ENCODE results near the gene VEGFB. TPM values are rescaled to one million over a fixed set of nuclear protein-coding genes. Genes with fewer than 3 reads are reported as not detected.

The VEGFB gene
- total and polyA plus RNA-seq, 2 of the 8 experiments (the other 6 are each of a cell fraction or from before 2014, with no cell fraction given): 9.3 to 49.6 TPM

DNA sequence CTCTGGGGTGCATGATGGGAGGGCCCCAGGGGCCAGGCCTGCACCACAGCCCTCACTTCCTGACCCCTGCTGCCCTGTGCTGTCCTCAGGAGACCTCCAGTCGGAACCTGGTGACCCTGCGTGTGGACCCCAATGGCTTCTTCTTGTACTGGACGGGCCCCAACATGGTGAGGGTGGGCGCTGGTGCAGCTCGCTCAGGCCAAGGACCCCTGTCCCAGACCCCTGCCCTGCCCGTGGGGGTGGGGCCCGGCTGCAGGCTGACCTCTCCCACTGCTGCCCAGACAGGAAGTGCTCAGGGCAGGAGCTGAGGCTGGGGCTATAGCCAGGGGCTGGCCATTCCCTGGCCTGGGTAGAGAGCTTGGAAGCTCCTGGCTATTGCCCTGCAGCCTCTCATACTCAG, 19.9 kb downstream of the VEGFB start:
- Histone ChIP-seq H3K4ac (replicated peaks; ENCODE audit: insufficient read length, low read depth, low read length) (no peak overlapping the region), H3K18ac (ENCODE audit: extremely low read depth, low read length) (no peak overlapping the region), H2BK12ac (ENCODE audit: low read depth, low read length) (no peak overlapping the region), H4K8ac (ENCODE audit: extremely low read depth, insufficient read depth, low read length) (no peak overlapping the region), H3K79me1 (ENCODE audit: low read depth, low read length) (peaks cover 2% of the 10 kb centered on the region; the same call in 1 of the 2 replicates), H3K56ac (replicated peaks; ENCODE audit: insufficient read length, low read depth, low read length) (no peak overlapping the region), H3K4me3 (ENCODE audit: extremely low read depth in 1 of 4, insufficient read depth in 2 of 4, low read depth in 3 of 4, low read length in 4 of 4) (no peak overlapping the region), H4K91ac (replicated peaks; ENCODE audit: insufficient read length, low read length) (no peak overlapping the region), H3K9me3 (ENCODE audit: insufficient read depth in 2 of 2, low read depth in 1 of 2, low read length in 1 of 2) (no peaks in the 10 kb centered on the region), H3K36me3 (ENCODE audit: control insufficient read depth in 2 of 4, insufficient read depth in 4 of 4, low read length in 3 of 4) (peaks cover 12 to 44% (median 24%) of the 10 kb centered on the region in 4 experiments), H2BK15ac (ENCODE audit: low read length) (no peak overlapping the region), H2AK5ac (ENCODE audit: low read depth, low read length) (no peak overlapping the region), H3K23ac (ENCODE audit: insufficient read length) (no peak overlapping the region), H3K14ac (ENCODE audit: insufficient read length) (no peak overlapping the region), H2BK20ac (ENCODE audit: low read length) (no peak overlapping the region), H4K5ac (ENCODE audit: insufficient read length, low read depth, low read length) (no peak overlapping the region), H3K23me2 (ENCODE audit: low read depth, low read length) (peaks cover 10% of the 10 kb centered on the region; the same call in 1 of the 2 replicates), H3K27ac (ENCODE audit: low read depth, low read length) (no peak overlapping the region), H3K79me2 (ENCODE audit: control insufficient read depth in 1 of 2, insufficient read depth in 2 of 2, low read length in 2 of 2) (peaks cover 0 to 23% of the 10 kb centered on the region in 2 experiments; a peak in 1 of 4 replicates), H3K27me3 (replicated peaks in 1 of 4; ENCODE audit: control insufficient read depth in 3 of 4, extremely low read depth in 1 of 4, insufficient read depth in 3 of 4, low read length in 3 of 4) (no peaks in the 10 kb centered on the region), H4K20me1 (replicated peaks in 1 of 2; ENCODE audit: control insufficient read depth in 1 of 2, insufficient read depth in 2 of 2, low read length in 2 of 2) (peaks cover 10 to 22% of the 10 kb centered on the region in 2 experiments), H3K9ac (replicated peaks in 1 of 4; ENCODE audit: extremely low read depth in 1 of 4, low read depth in 3 of 4, low read length in 3 of 4) (no peak overlapping the region), H2BK120ac (replicated peaks; ENCODE audit: low read depth, low read length) (no peak overlapping the region), H2AFZ (ENCODE audit: low read length) (no peak overlapping the region), H3K4me1 (replicated peaks in 1 of 4; ENCODE audit: control insufficient read depth in 3 of 4, insufficient read depth in 4 of 4, low read length in 3 of 4) (peaks cover 0 to 23% (median 18%) of the 10 kb centered on the region in 4 experiments; a peak in 6 of 7 replicates), H2BK5ac (ENCODE audit: low read depth, low read length) (no peak overlapping the region), H3K4me2 (ENCODE audit: insufficient read depth in 1 of 2, low read depth in 2 of 2, low read length in 2 of 2) (no peak overlapping the region)
- POLR2A ChIA-PET (ENCODE audit: partially characterized antibody): interaction anchor here (0.7 to 7.1 kb wide), 4 partner anchors 10 to 49 kb away, joined by 3 to 101 read pairs (median 20); partner anchors contain the start of genes FKBP2 and PPP1R14B
- CTCF ChIA-PET (ENCODE audit: partially characterized antibody): interaction anchor here (0.6 to 5.9 kb wide), 9 partner anchors 11 to 101 kb away, joined by 3 to 62 read pairs (median 4); no protein-coding TSS in a partner anchor
- DNase-seq (ENCODE audit: low read depth in 1 of 2, low spot score in 2 of 2) (no peak), FAIRE-seq (no peak)
- TF ChIP-seq TBP (IDR thresholded peaks at IDR 0.05; ENCODE audit: low read depth, low read length): no peak
- WGBS, 2 experiments (ENCODE audit: extremely low coverage in 1 of 2, insufficient coverage in 1 of 2, insufficient read length in 1 of 2, insufficient replicate concordance in 2 of 2, low coverage in 1 of 2, low lambda C conversion rate in 2 of 2, missing lambda C conversion rate in 1 of 2): 92% methylated on average over 7 of the region's 7 CpGs; no CpG with 5 or more reads in 1 of the 2 experiments

All from H1 (cell line).